ENCODE measurements around the gene SH3PXD2B.
"Not testable (repeated sequence)": the region's sequence is repeated elsewhere in the genome, so short reads cannot be mapped to it uniquely, and the experiment has no call there.

Gene SH3PXD2B

GRCh38 chr5:172479034-172479783 lies 24.9 kb upstream of the SH3PXD2B start:
- no peak overlapping the region for H3K27ac ChIP-seq
- peak; percentile 95 for DNase-seq (ENCODE audit: low spot score)
- TF ChIP-seq CTCF (conservative IDR thresholded peaks at IDR 0.05; ENCODE audit: low read depth), result peak; percentile 88
- ChIA-PET POLR2A (ENCODE audit: low non-redundant PET) (no interaction called here), CTCF (interaction anchor here (0.6 to 3.9 kb wide), 24 partner anchors 9 to 1782 kb away, joined by 3 to 63 read pairs (median 3); partner anchors contain the start of gene NEURL1B)

DNA sequence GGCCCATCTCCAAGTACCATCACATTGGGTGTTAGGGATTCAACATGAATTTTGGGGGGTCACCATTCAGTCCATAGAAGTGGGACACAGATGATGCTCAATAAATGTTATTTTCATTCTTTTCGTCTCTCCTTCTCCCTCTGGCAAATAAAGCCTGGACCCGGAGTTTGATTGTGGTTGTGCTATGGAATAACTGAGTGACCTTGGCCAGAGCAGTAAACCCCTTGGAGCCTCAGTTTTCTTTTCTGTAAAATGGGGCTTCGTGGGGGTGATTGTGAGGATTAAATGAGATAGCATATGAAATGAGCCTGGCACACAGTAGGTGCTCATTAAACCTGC lies 24.3 kb upstream of the SH3PXD2B start:
- CTCF ChIA-PET, result interaction anchor here (0.6 to 3.9 kb wide), 8 partner anchors 13 to 454 kb away, joined by 3 to 63 read pairs (median 4); no protein-coding TSS in a partner anchor
- DNase-seq (ENCODE audit: low spot score); POLR2A ChIA-PET (ENCODE audit: low non-redundant PET); H3K27ac ChIP-seq: not testable (repeated sequence)

DNA sequence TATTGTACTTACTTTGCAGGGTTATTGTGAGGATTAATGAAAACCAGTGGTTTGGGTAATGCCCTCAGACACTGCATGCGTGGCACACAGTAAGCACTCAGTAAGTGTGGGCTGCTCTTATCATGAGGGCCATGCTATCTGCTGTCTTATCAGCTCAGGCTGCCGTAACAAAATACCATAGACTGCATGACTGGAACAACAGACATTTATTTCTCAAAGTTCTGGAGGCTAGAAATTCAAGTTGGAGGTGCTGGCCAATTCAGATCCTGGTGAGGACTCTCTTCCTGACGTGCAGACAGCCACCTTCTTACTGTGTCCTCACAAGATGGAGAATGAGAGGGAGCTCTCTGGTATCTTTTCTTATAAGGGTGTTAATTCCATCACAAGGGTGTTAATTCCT lies 23.9 kb upstream of the SH3PXD2B start:
- no peak for DNase-seq (ENCODE audit: low spot score)
- no peak overlapping the region for H3K27ac ChIP-seq
- TF ChIP-seq CTCF (conservative IDR thresholded peaks at IDR 0.05; ENCODE audit: low read depth), result no peak
- ChIA-PET CTCF (interaction anchor here (0.8 to 3.9 kb wide), 3 partner anchors 17 to 222 kb away, joined by 4 to 63 read pairs (median 5); no protein-coding TSS in a partner anchor), POLR2A (ENCODE audit: low non-redundant PET) (no interaction called here)

GRCh38 chr5:172477466-172477865 lies 23.1 kb upstream of the SH3PXD2B start:
- no peak overlapping the region for H3K27ac ChIP-seq
- DNase-seq (ENCODE audit: low spot score), result no peak
- ChIA-PET POLR2A (ENCODE audit: low non-redundant PET) (no interaction called here), CTCF (no interaction called here)
- TF ChIP-seq CTCF (conservative IDR thresholded peaks at IDR 0.05; ENCODE audit: low read depth), result no peak

GRCh38 chr5:172474293-172474692 lies 20.0 kb upstream of the SH3PXD2B start:
- POLR2A ChIA-PET (ENCODE audit: low non-redundant PET), result no interaction called here
- no peak overlapping the region for H3K27ac ChIP-seq
- CTCF ChIA-PET, result interaction anchor here (0.6 to 1.3 kb wide), 3 partner anchors 21 to 224 kb away, joined by 3 to 8 read pairs (median 4); no protein-coding TSS in a partner anchor
- TF ChIP-seq CTCF (conservative IDR thresholded peaks at IDR 0.05; ENCODE audit: low read depth), result no peak
- no peak for DNase-seq (ENCODE audit: low spot score)

DNA sequence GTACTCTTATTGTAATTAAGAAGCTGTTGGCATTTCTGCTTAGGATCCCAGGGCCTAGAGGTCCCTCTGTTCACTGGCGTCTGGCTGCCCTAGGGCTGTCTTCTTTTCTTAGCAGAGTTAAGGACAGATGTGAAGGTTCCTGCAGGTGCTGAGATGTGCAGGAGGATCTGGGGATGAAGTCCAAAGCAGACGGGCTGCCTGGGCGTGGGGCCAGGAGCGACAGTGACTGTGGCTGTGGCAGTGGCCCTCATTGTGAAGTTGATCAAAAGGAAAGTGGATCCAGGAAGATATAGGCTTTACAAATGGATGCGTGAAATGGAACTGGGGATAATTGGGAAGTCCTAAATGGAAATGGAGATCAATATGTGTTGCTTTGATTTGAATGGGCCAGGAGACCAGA lies 19.1 kb upstream of the SH3PXD2B start:
- CTCF ChIA-PET, result no interaction called here
- DNase-seq (ENCODE audit: low spot score), result no peak
- no peak for TF ChIP-seq CTCF (conservative IDR thresholded peaks at IDR 0.05; ENCODE audit: low read depth)
- H3K27ac ChIP-seq, result no peak overlapping the region
- POLR2A ChIA-PET (ENCODE audit: low non-redundant PET), result no interaction called here

GRCh38 chr5:172469697-172470096 lies 15.4 kb upstream of the SH3PXD2B start:
- H3K27ac ChIP-seq, result no peak overlapping the region
- DNase-seq (ENCODE audit: low spot score), result no peak
- ChIA-PET CTCF (interaction anchor here (0.5 to 1.1 kb wide), 3 partner anchors 10 to 247 kb away, joined by 3 to 5 read pairs (median 4); no protein-coding TSS in a partner anchor), POLR2A (ENCODE audit: low non-redundant PET) (no interaction called here)
- TF ChIP-seq CTCF (conservative IDR thresholded peaks at IDR 0.05; ENCODE audit: low read depth), result no peak

Data from RWPE1 (cell line).